GM18951 (cell line): ENCODE data around the gene GSTP1.
"Not testable (repeated sequence)": the region's sequence is repeated elsewhere in the genome, so short reads cannot be mapped to it uniquely, and the experiment has no call there.

ENCODE experiments used
- POLR2A ChIP-seq: IDR thresholded peaks from 4 replicates; pipeline ENCODE4 v1.6.1; 2011; ENCODE audit warnings: mild to moderate bottlenecking; ENCODE audit not compliant: insufficient read length, insufficient read depth; ENCODE audit errors: extremely low read depth
- in situ Hi-C: fragments of 300-500 bp; cut with MboI; formaldehyde crosslinking; loops from one replicate; pipeline ENCODE4 v1.12.0; 2022; ENCODE audit warnings: low sequenced_read_pairs, mixed read lengths, inconsistent platforms; ENCODE audit not compliant: unreplicated experiment

Gene GSTP1

GRCh38 chr11:67583247-67584204, at the start of gene GSTP1:
TSS of gene GSTP1 (plus strand) at chr11:67583812. CDS start at chr11:67583844, 32 bp downstream.
- in situ Hi-C loops: no loop called here
- TF ChIP-seq POLR2A: peak; percentile 99

- no peak for TF ChIP-seq POLR2A
- in situ Hi-C loops: no loop called here
These were observed 49.4 kb upstream of the GSTP1 start for GRCh38 chr11:67534070-67534679.

- TF ChIP-seq POLR2A: no peak
- in situ Hi-C loops: no loop called here
These were observed 48.1 kb upstream of the GSTP1 start for GRCh38 chr11:67535561-67535960.

GRCh38 chr11:67538306-67538705, 45.3 kb upstream of the GSTP1 start:
- in situ Hi-C loops: no loop called here
- TF ChIP-seq POLR2A: no peak

- TF ChIP-seq POLR2A: no peak
- in situ Hi-C loops: no loop called here
These were observed 44.6 kb upstream of the GSTP1 start for GRCh38 chr11:67538823-67539505.

- no peak for TF ChIP-seq POLR2A
These were observed 44.1 kb upstream of the GSTP1 start for GRCh38 chr11:67539550-67539949.

GRCh38 chr11:67541198-67541597, 42.4 kb upstream of the GSTP1 start:
- no peak for TF ChIP-seq POLR2A
- in situ Hi-C loops: no loop called here

More at GRCh38 chr11:67539550-67539949, 44.1 kb upstream of the GSTP1 start:
- in situ Hi-C loops: no loop called here

GRCh38 chr11:67542169-67542568, 41.4 kb upstream of the GSTP1 start:
- TF ChIP-seq POLR2A: no peak
- in situ Hi-C loops: no loop called here

GRCh38 chr11:67542971-67543370, 40.6 kb upstream of the GSTP1 start:
- in situ Hi-C loops: no loop called here
- TF ChIP-seq POLR2A: no peak

GRCh38 chr11:67543585-67543984, 40.0 kb upstream of the GSTP1 start:
- no peak for TF ChIP-seq POLR2A
- in situ Hi-C loops: no loop called here

GRCh38 chr11:67544616-67545242, 38.9 kb upstream of the GSTP1 start:
- in situ Hi-C loops: no loop called here
- TF ChIP-seq POLR2A: no peak

- in situ Hi-C loops: no loop called here
- TF ChIP-seq POLR2A: no peak
These were observed 38.3 kb upstream of the GSTP1 start for GRCh38 chr11:67545280-67545679.

GRCh38 chr11:67548112-67548511, 35.5 kb upstream of the GSTP1 start:
- in situ Hi-C loops: not testable (repeated sequence)
